Right atrium auricular region (tissue), 2 donors: Measurements from ENCODE around the gene MSMO1. TPM values are rescaled to one million over a fixed set of nuclear protein-coding genes. Genes with fewer than 3 reads are reported as not detected.

Source experiments
- DNase-seq: peaks from one replicate; pipeline ENCODE4 v3.0.0-alpha.2; 2019; ENCODE audit warnings: low spot score
- H3K27ac ChIP-seq, 2 donors: fragments of 200-600 bp; sonication (generic); 1 replicate in 1 of 2; 2 replicates in 1 of 2; pipeline ENCODE4 v1.5.1; 2016 to 2019
- H3K27me3 ChIP-seq, 2 donors: fragments of 200-600 bp; sonication (generic); one replicate each; pipeline versions ENCODE4 v1.5.1 to v1.6.0; 2017 to 2019
- H3K36me3 ChIP-seq: fragments of 200-600 bp; sonication (generic); one replicate; pipeline ENCODE4 v1.5.1; 2016
- H3K4me1 ChIP-seq, 2 donors: fragments of 200-600 bp; sonication (generic); one replicate each; pipeline versions ENCODE4 v1.5.1 to v1.6.0; 2017 to 2019
- H3K4me3 ChIP-seq, 2 donors: fragments of 200-600 bp; sonication (generic); 1 replicate in 1 of 2; 2 replicates in 1 of 2; pipeline ENCODE4 v1.5.1; 2017 to 2019; ENCODE audit warnings: mild to moderate bottlenecking in 1 of 2, moderate library complexity in 1 of 2
- H3K9me3 ChIP-seq, 2 donors: fragments of 200-600 bp; sonication (generic); one replicate each; pipeline ENCODE4 v1.5.1; 2019
- total RNA-seq, 2 donors: library from RNA; depleted of rRNA; stranded (reverse); fragments of >200 nt; gene quantifications; one replicate each; pipeline ENCODE4 v1.1.0, GENCODE V29; 2016
- TF ChIP-seq, protein P1 (sequence below), 2 donors: fragments of 200-600 bp; sonication (generic); IDR thresholded peaks; one replicate each; pipeline ENCODE4 v1.5.1; 2019; ENCODE audit warnings: antibody characterized with exemption in 2 of 2

MSMO1 gene
- total RNA-seq, 2 donors from 2014 or later, result 11.3 to 20.3 TPM

DNA sequence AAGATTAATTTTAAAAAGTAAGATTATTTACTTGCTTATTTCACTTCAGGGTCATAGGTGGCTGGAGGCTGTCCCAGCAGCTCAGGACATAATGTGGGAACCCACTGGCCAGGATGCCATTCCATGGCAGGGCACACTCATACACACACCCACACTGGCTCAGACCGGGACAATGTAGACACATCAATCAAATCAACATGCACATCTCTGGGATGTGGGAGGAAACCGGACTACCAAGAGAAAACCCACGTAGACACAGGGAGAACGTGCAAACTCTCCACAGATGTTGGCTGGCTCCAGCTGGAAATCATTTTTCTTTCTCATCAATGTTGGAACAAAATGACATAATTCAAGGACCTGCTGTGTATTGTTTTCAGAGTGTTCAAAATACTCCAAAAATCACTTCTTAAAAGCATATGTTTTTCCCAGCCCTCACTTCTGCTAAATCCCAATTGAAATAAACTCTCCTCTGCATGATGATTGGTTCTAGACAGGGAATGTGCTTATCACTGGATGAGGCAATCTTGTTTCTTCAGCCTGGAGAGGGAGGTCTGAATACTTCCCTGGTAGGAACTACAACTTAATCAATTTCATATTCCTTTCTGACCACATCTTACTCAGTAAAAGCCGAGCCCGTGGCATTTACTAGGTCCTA is 32.7 kb downstream of the MSMO1 start:
- no peak overlapping the region for H3K27ac ChIP-seq

DNA sequence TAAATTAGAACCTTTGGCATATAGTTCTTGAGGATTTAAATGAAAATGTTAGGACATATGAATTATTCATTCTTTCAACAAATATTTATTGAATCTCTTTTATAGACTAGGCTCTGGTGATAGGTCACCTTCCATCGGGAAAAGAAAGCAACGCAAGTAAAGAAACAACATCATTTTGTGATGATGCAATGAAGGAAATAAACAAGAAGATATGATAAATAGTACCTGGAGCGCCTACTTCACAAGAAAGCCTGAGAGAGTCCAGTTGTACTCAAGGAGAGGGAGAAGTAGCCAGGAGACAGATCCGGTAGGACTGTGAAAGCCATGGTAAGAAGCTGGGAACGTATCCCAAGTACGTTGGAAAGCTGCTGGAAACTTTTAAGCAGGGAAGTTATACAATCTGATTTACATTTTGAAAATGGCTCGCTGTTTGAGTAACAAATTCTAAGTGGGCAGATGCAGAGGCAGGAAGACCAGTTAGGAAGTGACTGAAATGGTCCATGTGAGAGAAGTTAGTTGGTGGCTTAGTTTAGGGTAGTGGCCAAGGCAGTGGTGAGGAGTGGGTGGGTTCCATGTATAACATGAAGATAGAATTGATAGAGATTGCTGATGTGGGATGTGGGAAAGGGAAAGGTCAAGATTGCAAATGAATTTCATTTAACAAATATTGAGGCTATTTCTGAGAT is 33.7 kb downstream of the MSMO1 start:
- TF ChIP-seq, protein P1, sequence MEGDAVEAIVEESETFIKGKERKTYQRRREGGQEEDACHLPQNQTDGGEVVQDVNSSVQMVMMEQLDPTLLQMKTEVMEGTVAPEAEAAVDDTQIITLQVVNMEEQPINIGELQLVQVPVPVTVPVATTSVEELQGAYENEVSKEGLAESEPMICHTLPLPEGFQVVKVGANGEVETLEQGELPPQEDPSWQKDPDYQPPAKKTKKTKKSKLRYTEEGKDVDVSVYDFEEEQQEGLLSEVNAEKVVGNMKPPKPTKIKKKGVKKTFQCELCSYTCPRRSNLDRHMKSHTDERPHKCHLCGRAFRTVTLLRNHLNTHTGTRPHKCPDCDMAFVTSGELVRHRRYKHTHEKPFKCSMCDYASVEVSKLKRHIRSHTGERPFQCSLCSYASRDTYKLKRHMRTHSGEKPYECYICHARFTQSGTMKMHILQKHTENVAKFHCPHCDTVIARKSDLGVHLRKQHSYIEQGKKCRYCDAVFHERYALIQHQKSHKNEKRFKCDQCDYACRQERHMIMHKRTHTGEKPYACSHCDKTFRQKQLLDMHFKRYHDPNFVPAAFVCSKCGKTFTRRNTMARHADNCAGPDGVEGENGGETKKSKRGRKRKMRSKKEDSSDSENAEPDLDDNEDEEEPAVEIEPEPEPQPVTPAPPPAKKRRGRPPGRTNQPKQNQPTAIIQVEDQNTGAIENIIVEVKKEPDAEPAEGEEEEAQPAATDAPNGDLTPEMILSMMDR (IDR thresholded peaks at IDR 0.05), result no peak
- no peak for DNase-seq
- Histone ChIP-seq H3K4me3 (no peak overlapping the region), H3K4me1 (no peaks in the 10 kb centered on the region), H3K36me3 (no peaks in the 10 kb centered on the region), H3K27ac (no peak overlapping the region), H3K27me3 (no peaks in the 10 kb centered on the region), H3K9me3 (no peaks in the 10 kb centered on the region)

More for the DNA sequence above, 32.7 kb downstream of the MSMO1 start:
- Histone ChIP-seq H3K9me3 (no peaks in the 10 kb centered on the region), H3K4me1 (no peaks in the 10 kb centered on the region), H3K36me3 (no peaks in the 10 kb centered on the region), H3K4me3 (no peak overlapping the region), H3K27me3 (no peaks in the 10 kb centered on the region)
- TF ChIP-seq, protein P1 (IDR thresholded peaks at IDR 0.05), result no peak
- DNase-seq, result no peak

DNA sequence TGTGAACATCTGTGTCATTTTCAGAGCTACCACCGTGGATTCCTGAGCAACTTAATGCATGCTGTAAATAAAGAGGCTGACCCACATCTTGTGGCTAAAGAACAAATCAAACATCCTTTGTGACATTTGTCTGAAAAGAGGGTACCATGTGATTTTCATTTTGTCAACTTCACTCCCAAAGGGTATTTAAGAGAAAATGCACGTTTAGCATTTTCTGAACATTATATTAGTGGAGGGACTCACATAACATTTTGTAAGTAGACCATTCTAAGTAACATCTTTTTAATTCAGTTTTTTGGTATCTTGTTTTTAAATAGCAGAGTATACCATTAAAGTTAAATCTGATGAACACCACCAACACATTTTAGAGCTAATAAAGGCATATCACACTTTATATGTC is 34.3 kb downstream of the MSMO1 start:
- H3K36me3 ChIP-seq, result no peaks in the 10 kb centered on the region
- DNase-seq, result no peak
- TF ChIP-seq, protein P1 (IDR thresholded peaks at IDR 0.05), result no peak
- H3K4me3 ChIP-seq, result no peak overlapping the region
- H3K9me3 ChIP-seq, result no peaks in the 10 kb centered on the region
- no peak overlapping the region for H3K27ac ChIP-seq
- no peaks in the 10 kb centered on the region for H3K4me1 ChIP-seq
- no peaks in the 10 kb centered on the region for H3K27me3 ChIP-seq

DNA sequence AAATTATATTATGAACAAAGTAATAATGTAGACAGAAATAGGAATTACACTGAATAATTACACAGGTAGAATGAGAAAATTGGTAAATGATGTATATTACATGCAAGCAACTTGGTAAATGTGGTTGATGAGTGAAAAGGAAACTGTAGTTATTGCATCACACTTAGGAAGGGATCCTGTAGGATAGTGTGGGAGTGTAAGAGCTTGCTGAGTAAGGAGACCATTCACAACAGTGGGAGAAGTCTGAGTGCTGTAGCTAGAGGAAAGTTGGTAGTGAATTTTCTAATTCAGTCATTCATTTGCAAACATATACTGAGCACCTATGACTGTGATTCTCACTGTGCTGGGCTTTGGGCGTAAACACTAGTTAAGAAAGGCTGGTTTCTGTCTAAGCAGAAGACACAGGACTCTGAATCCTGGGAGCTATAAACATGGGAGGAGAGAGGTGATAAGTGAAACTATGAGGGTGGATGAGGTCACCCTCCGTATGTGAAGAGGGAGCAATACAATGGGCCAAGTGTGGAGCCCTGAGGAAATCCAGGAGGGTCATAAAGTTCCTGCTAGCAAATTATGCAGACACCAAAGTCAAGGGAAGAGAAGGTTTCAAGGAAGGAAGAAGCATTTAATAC is 37.1 kb downstream of the MSMO1 start:
- Histone ChIP-seq H3K36me3 (no peaks in the 10 kb centered on the region), H3K4me3 (no peak overlapping the region), H3K27me3 (no peaks in the 10 kb centered on the region), H3K27ac (no peak overlapping the region), H3K4me1 (no peaks in the 10 kb centered on the region), H3K9me3 (no peaks in the 10 kb centered on the region)
- DNase-seq, result no peak
- TF ChIP-seq, protein P1 (IDR thresholded peaks at IDR 0.05), result no peak

DNA sequence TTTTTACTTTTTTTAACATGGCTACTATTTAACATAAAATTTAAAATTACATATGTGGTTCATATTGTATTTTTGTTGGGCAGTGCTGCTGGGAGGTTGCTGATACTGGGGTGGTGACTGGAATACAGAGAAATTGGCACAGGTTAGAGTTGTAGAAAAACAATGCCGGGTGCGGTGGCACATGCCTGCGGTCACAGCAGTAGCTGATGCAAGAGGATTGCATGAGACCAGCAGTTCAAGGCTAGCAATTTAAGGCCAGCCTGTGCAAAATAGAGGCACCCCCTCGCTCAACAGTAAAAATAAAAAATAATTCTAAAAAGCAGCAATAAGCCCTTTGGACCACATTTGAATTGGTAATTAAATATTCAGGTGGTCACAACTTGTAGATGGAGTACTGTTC is 39.6 kb downstream of the MSMO1 start:
- H3K27me3 ChIP-seq, result no peaks in the 10 kb centered on the region
- H3K36me3 ChIP-seq, result no peaks in the 10 kb centered on the region
- TF ChIP-seq, protein P1 (IDR thresholded peaks at IDR 0.05), result no peak
- no peak overlapping the region for H3K27ac ChIP-seq
- DNase-seq, result no peak
- no peak overlapping the region for H3K4me3 ChIP-seq
- no peaks in the 10 kb centered on the region for H3K9me3 ChIP-seq
- H3K4me1 ChIP-seq, result no peaks in the 10 kb centered on the region
